Measurements from ENCODE around the gene GNAO1.

GNAO1 gene

GRCh38 chr16:56365552-56365951 lies 174.3 kb downstream of the GNAO1 start:
- intact Hi-C loops (cut with DNase I; ENCODE audit: low total_unique reads) = no loop called here
- H3K4me1 ChIP-seq = peaks cover 0 to 9% (median 4%) of the 10 kb centered on the region in 4 donors
- no peak overlapping the region for H3K4me3 ChIP-seq
- no peak for DNase-seq
- no peaks in the 10 kb centered on the region for H3K27me3 ChIP-seq
- no peak overlapping the region for H3K27ac ChIP-seq
- H3K36me3 ChIP-seq = peaks cover 63 to 81% (median 67%) of the 10 kb centered on the region in 3 donors
- TF ChIP-seq CTCF (IDR thresholded peaks at IDR 0.05) = no peak
- H3K9me3 ChIP-seq = no peaks in the 10 kb centered on the region

- Histone ChIP-seq H3K4me1 (peaks cover 0 to 19% (median 12%) of the 10 kb centered on the region in 4 donors), H3K4me3 (no peak overlapping the region), H3K27me3 (no peaks in the 10 kb centered on the region), H3K36me3 (peaks cover 63 to 71% (median 65%) of the 10 kb centered on the region in 3 donors), H3K27ac (no peak overlapping the region), H3K9me3 (no peaks in the 10 kb centered on the region)
- intact Hi-C loops (cut with DNase I; ENCODE audit: low total_unique reads) = no loop called here
- no peak for DNase-seq
- no peak for TF ChIP-seq CTCF (IDR thresholded peaks at IDR 0.05)
Measured at GRCh38 chr16:56366945-56367344, 175.7 kb downstream of the GNAO1 start.

- TF ChIP-seq CTCF (IDR thresholded peaks at IDR 0.05) = no peak
- intact Hi-C loops (cut with DNase I; ENCODE audit: low total_unique reads) = no loop called here
- Histone ChIP-seq H3K27ac (no peak overlapping the region), H3K4me3 (no peak overlapping the region), H3K27me3 (no peaks in the 10 kb centered on the region), H3K4me1 (peaks cover 0 to 19% (median 12%) of the 10 kb centered on the region in 4 donors), H3K9me3 (no peaks in the 10 kb centered on the region), H3K36me3 (peaks cover 57 to 63% (median 61%) of the 10 kb centered on the region in 3 donors)
- DNase-seq = no peak
Measured at GRCh38 chr16:56367764-56368163, 176.5 kb downstream of the GNAO1 start.

- no peak for TF ChIP-seq CTCF (IDR thresholded peaks at IDR 0.05)
- no peak for DNase-seq
- Histone ChIP-seq H3K36me3 (peaks cover 51 to 55% (median 53%) of the 10 kb centered on the region in 3 donors), H3K4me3 (no peak overlapping the region), H3K9me3 (no peaks in the 10 kb centered on the region), H3K4me1 (peaks cover 0 to 19% (median 12%) of the 10 kb centered on the region in 4 donors), H3K27me3 (no peaks in the 10 kb centered on the region), H3K27ac (no peak overlapping the region)
- intact Hi-C loops (cut with DNase I; ENCODE audit: low total_unique reads) = no loop called here
Measured at GRCh38 chr16:56368545-56368944, 177.3 kb downstream of the GNAO1 start.

- Histone ChIP-seq H3K27ac (no peak overlapping the region), H3K4me3 (no peak overlapping the region), H3K9me3 (no peaks in the 10 kb centered on the region), H3K36me3 (peaks cover 47 to 49% (median 49%) of the 10 kb centered on the region in 3 donors), H3K27me3 (no peaks in the 10 kb centered on the region), H3K4me1 (peaks cover 0 to 19% (median 12%) of the 10 kb centered on the region in 4 donors)
- DNase-seq = no peak
- TF ChIP-seq CTCF (IDR thresholded peaks at IDR 0.05) = no peak
- intact Hi-C loops (cut with DNase I; ENCODE audit: low total_unique reads) = no loop called here
Measured at GRCh38 chr16:56369202-56369601, 177.9 kb downstream of the GNAO1 start.
